Activated CD8-positive, alpha-beta T cell treated with anti-CD3 and anti-CD28 coated beads for 36 hours (primary cell): ENCODE data around the gene RTP5. TPM values are rescaled to one million over a fixed set of nuclear protein-coding genes. Genes with fewer than 3 reads are reported as not detected.

Experiments
- ATAC-seq: fragments of 200-7000 bp; cut with Tn5 transposase; one replicate; pipeline ENCODE4 v1.10.0; 2021; ENCODE audit warnings: mild to moderate bottlenecking, moderate library complexity
- CTCF ChIA-PET: fragments of 350-600 bp; sonication (Branson Sonifier 250); formaldehyde crosslinking; loops from one replicate; lab custom pipeline; 2021; ENCODE audit warnings: antibody characterized with exemption; lab: Charles Lee
- POLR2A ChIA-PET: fragments of 350-600 bp; sonication (Branson Sonifier 250); formaldehyde crosslinking; loops from one replicate; lab custom pipeline; 2021; ENCODE audit warnings: antibody characterized with exemption; lab: Charles Lee
- DNase-seq: peaks from one replicate; pipeline ENCODE4 v3.0.0-alpha.2; 2020
- H3K27ac Mint-ChIP-seq: one replicate; pipeline ENCODE4 v1.8.0; 2021; ENCODE audit warnings: mild to moderate bottlenecking, mixed read lengths
- H3K27me3 Mint-ChIP-seq: one replicate; pipeline ENCODE4 v1.8.0; 2021; ENCODE audit warnings: mixed read lengths
- H3K36me3 Mint-ChIP-seq: one replicate; pipeline ENCODE4 v1.8.0; 2021; ENCODE audit warnings: low read depth, mixed read lengths
- H3K4me1 Mint-ChIP-seq: one replicate; pipeline ENCODE4 v1.8.0; 2021; ENCODE audit warnings: low read depth, mixed read lengths
- H3K4me3 Mint-ChIP-seq: one replicate; pipeline ENCODE4 v1.8.0; 2021; ENCODE audit warnings: mild to moderate bottlenecking, moderate library complexity, mixed read lengths
- H3K9me3 Mint-ChIP-seq: one replicate; pipeline ENCODE4 v1.8.0; 2021; ENCODE audit warnings: mixed read lengths
- intact Hi-C: fragments of 100-400 bp; cut with micrococcal nuclease; formaldehyde crosslinking; loops from one replicate; pipeline ENCODE4 v1.10.0; 2022
- total RNA-seq, 2 experiments: library from RNA; stranded (reverse); gene quantifications; one replicate each; pipeline ENCODE4 v1.2.3, GENCODE V29; 2021
- TF ChIP-seq, protein P1 (sequence below): fragments of 200-600 bp; IDR thresholded peaks from one replicate; pipeline ENCODE4 v1.8.0; 2022; ENCODE audit warnings: antibody characterized with exemption, mild to moderate bottlenecking

RTP5 gene
- total RNA-seq, 2 experiments from 2014 or later = 0.22 to 0.29 TPM

DNA sequence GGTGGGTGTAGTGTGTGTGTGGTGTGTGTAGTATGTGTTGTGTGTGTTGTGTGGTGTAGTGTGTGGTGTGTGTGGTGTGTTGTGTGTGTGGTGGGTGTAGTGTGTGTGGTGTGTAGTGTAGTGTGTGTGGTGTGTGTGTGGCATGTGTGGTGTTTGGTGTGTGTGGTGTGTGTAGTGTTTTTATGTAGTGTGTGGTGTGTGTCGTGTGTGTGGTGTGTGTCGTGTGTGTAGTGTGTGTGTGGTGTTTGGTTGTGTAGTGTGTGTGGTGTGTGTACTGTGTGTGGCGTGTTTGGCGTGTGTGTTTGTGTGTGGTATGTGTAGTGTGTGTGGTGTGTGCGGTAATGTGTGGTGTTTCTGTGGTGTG lies 4.7 kb upstream of the RTP5 start:
- ATAC-seq (no peak), DNase-seq (no peak)
- intact Hi-C loops = loop anchor here (10.0 kb wide), 1 partner anchor 130 kb away; the partner anchor contains the start of gene D2HGDH
- Mint-ChIP-seq H3K27me3 (peaks cover 22% of the 10 kb centered on the region), H3K36me3 (peaks cover 5% of the 10 kb centered on the region), H3K27ac (peak overlapping the region; percentile 22), H3K4me1 (peaks cover 88% of the 10 kb centered on the region), H3K4me3 (no peak overlapping the region), H3K9me3 (peaks cover 10% of the 10 kb centered on the region)
- TF ChIP-seq, protein P1, sequence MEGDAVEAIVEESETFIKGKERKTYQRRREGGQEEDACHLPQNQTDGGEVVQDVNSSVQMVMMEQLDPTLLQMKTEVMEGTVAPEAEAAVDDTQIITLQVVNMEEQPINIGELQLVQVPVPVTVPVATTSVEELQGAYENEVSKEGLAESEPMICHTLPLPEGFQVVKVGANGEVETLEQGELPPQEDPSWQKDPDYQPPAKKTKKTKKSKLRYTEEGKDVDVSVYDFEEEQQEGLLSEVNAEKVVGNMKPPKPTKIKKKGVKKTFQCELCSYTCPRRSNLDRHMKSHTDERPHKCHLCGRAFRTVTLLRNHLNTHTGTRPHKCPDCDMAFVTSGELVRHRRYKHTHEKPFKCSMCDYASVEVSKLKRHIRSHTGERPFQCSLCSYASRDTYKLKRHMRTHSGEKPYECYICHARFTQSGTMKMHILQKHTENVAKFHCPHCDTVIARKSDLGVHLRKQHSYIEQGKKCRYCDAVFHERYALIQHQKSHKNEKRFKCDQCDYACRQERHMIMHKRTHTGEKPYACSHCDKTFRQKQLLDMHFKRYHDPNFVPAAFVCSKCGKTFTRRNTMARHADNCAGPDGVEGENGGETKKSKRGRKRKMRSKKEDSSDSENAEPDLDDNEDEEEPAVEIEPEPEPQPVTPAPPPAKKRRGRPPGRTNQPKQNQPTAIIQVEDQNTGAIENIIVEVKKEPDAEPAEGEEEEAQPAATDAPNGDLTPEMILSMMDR = no peak
- POLR2A ChIA-PET = no interaction called here
- CTCF ChIA-PET = no interaction called here

DNA sequence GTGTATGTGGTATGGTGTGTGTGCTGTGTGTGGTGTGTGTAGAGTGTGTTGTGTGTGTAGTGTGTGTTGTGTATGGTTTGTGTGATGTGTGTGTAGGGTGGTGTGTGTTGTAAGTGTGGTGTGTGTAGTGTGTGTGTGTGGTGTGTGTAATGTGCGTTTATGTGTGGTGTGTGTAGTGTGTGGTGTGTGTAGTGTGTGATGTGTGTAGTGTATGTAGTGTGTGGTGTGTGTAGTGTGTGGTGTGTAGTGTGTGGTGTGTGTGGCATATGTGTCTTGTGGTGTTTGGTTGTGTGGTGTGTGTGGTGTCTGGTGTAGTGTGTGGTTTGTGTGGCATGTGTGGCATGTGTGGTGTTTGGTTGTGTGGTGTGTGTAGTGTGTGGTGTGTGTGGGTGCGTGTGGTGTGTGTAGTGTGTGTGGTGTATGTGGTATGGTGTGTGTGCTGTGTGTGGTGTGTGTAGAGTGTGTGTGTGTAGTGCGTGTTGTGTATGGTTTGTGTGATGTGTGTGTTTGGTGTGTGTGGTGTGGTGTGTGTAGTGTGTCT lies 4.0 kb upstream of the RTP5 start:
- TF ChIP-seq, protein P1 = no peak
- intact Hi-C loops = loop anchor here (10.0 kb wide), 1 partner anchor 131 kb away; the partner anchor contains the start of gene D2HGDH
- H3K27ac Mint-ChIP-seq = peak overlapping the region; percentile 15
- H3K27me3 Mint-ChIP-seq = peaks cover 22% of the 10 kb centered on the region
- peaks cover 81% of the 10 kb centered on the region for H3K4me1 Mint-ChIP-seq
- DNase-seq = no peak
- ChIA-PET POLR2A (interaction anchor here (3.1 kb wide), 1 partner anchor 21 kb away, joined by 8 read pairs; no protein-coding TSS in a partner anchor), CTCF (no interaction called here)
- peaks cover 10% of the 10 kb centered on the region for H3K9me3 Mint-ChIP-seq
- no peak for ATAC-seq
- H3K36me3 Mint-ChIP-seq = peaks cover 5% of the 10 kb centered on the region
- no peak overlapping the region for H3K4me3 Mint-ChIP-seq

DNA sequence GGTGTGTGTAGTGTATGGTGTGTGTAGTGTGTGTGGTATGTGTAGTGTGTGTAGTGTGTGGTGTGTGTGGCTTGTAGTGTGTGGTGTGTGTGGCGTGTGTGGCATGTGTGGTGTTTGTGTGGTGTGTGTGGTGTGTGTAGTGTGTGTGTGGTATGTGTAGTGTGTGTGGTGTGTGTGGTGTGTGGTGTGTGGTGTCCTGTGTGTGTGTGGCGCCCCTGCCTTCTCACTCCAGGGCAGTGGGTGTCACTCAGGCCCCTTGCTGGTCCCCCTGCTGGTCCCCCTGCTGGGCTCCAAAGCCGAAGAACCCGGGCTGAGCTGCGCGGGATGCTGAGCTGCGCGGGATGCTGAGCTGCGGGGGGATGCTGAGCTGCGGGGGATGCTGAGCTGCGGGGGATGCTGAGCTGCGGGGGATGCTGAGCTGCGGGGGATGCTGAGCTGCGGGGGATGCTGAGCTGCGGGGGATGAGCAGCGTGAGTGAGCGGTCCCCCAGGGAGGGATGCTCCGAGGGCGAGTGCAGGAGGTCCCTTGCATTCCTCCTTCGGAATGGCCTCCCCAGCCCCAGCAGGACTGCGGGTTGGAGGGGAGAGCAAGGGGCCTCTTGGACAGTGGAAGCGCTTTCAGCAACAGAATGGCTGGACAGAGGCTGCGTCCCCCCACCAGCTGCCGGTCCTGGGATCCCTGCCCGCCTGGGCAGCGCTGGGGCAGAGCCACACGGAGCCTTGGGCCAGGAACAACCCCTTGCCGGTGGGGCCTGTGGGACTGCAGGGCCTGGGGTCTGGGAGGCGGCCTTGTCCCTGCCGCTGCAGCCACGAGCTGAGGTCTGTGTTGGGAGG lies 3.4 kb upstream of the RTP5 start:
- Mint-ChIP-seq H3K36me3 (peaks cover 5% of the 10 kb centered on the region), H3K27ac (no peak overlapping the region), H3K4me3 (no peak overlapping the region), H3K9me3 (peaks cover 10% of the 10 kb centered on the region), H3K4me1 (peaks cover 80% of the 10 kb centered on the region), H3K27me3 (peaks cover 21% of the 10 kb centered on the region)
- ATAC-seq (no peak), DNase-seq (peak; percentile 58)
- TF ChIP-seq, protein P1 = no peak
- POLR2A ChIA-PET = interaction anchor here (0.7 to 3.1 kb wide), 3 partner anchors 15 to 135 kb away, joined by 3 to 8 read pairs (median 3); no protein-coding TSS in a partner anchor
- intact Hi-C loops = loop anchor here (10.0 kb wide), 1 partner anchor 131 kb away; the partner anchor contains the start of gene D2HGDH
- CTCF ChIA-PET = interaction anchor here (1.8 to 3.7 kb wide), 2 partner anchors 12 to 127 kb away, joined by 5 to 62 read pairs; no protein-coding TSS in a partner anchor

DNA sequence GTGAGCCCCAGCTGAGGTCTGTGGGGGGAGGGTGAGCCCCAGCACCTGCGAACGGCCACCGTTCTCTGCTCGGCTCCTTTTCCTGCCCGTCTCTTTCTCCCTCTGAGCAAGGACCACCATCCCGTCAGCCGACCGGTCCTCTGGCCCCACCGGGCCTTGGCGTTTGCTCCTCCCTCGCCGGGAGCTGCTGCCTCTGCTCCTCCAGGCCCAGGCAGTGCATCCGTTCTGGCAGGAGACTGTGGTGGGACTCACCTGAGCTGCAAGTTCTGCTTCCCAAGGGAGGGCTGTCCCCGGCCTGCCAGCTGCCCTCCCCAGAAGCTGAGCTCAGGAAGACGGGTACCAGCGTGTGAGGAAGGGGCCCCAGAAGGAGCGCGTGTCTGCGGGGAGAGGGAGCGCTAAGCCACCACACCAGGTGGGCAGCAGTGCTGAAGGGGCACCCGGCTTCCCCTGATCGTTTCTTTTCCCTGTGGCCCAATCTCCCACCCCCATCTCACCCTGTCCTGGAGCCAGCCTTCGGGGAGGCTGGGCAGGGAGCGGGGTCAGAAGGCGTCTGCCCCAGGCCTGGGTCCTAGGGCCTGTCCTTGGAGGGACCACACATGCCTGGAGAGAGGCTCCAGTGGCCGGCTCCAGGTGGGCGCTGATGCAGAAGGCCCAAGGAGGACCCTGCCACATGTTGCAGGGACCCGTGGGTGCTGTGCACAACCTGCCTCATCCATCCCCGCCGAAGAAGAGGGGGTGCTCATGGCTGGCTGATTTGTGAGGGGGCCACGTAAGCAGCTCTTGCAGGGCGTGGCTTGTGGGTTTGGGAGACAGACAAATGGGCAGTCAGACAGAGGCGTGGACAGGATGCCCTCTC lies 2.5 kb upstream of the RTP5 start:
- H3K36me3 Mint-ChIP-seq = peaks cover 3% of the 10 kb centered on the region
- no peak for ATAC-seq
- POLR2A ChIA-PET = interaction anchor here (0.9 to 3.1 kb wide), 5 partner anchors 11 to 132 kb away, joined by 3 to 11 read pairs (median 8); partner anchors contain the start of gene D2HGDH
- H3K4me1 Mint-ChIP-seq = peaks cover 76% of the 10 kb centered on the region
- H3K27me3 Mint-ChIP-seq = peaks cover 16% of the 10 kb centered on the region
- DNase-seq = peak; percentile 36
- H3K9me3 Mint-ChIP-seq = peaks cover 10% of the 10 kb centered on the region
- no peak overlapping the region for H3K27ac Mint-ChIP-seq
- TF ChIP-seq, protein P1 = no peak
- intact Hi-C loops = loop anchor here (10.0 kb wide), 1 partner anchor 132 kb away; the partner anchor contains the start of gene D2HGDH
- no peak overlapping the region for H3K4me3 Mint-ChIP-seq
- CTCF ChIA-PET = interaction anchor here (0.7 to 3.7 kb wide), 5 partner anchors 11 to 133 kb away, joined by 3 to 62 read pairs (median 5); partner anchors contain the start of gene D2HGDH
